Measurements from ENCODE around the gene RC3H1. TPM values are rescaled to one million over a fixed set of nuclear protein-coding genes. Genes with fewer than 3 reads are reported as not detected.

RC3H1 gene
- total RNA-seq, 1 experiment from 2014 or later: 29.2 TPM

- no peaks in the 10 kb centered on the region for H3K9me3 ChIP-seq
- H3K4me1 Mint-ChIP-seq (ENCODE audit: low read depth, unreplicated experiment): no peaks in the 10 kb centered on the region
- H3K36me3 ChIP-seq (ENCODE audit: control insufficient read depth, insufficient read depth, low read length): no peaks in the 10 kb centered on the region; the same call in 1 of the 2 replicates
- H3K4me3 ChIP-seq (ENCODE audit: low read depth, low read length): no peak overlapping the region
- CTCF ChIA-PET: no interaction called here
- H3K4me1 ChIP-seq: no peaks in the 10 kb centered on the region
- H3K9me3 Mint-ChIP-seq (ENCODE audit: unreplicated experiment): no peaks in the 10 kb centered on the region
- H3K27me3 ChIP-seq (replicated peaks; ENCODE audit: control insufficient read depth, insufficient read depth, low read length): no peaks in the 10 kb centered on the region
- H3K36me3 Mint-ChIP-seq (ENCODE audit: insufficient read depth, unreplicated experiment): peaks cover 68% of the 10 kb centered on the region
- intact Hi-C loops (cut with micrococcal nuclease; ENCODE audit: unreplicated experiment): no loop called here
- POLR2A ChIA-PET: no interaction called here
- no TSS peak for BruUV-seq (replicated peaks)
- TF ChIP-seq CTCF (IDR thresholded peaks at IDR 0.05; ENCODE audit: insufficient read depth in 1 of 2, low read depth in 1 of 2, low read length in 1 of 2, severe bottlenecking in 1 of 2, unreplicated experiment in 1 of 2): no peak
- no peaks in the 10 kb centered on the region for H3K27me3 Mint-ChIP-seq (ENCODE audit: insufficient read depth, unreplicated experiment)
- no peak overlapping the region for H3K4me3 Mint-ChIP-seq (ENCODE audit: unreplicated experiment)
- H3K27ac Mint-ChIP-seq (ENCODE audit: unreplicated experiment): no peak overlapping the region
- no peak for DNase-seq
These were observed 58.7 kb downstream of the RC3H1 start for GRCh38 chr1:173963477-173963876.

GRCh38 chr1:173960625-173961024, 61.5 kb downstream of the RC3H1 start:
- no peaks in the 10 kb centered on the region; the same call in 1 of the 2 replicates for H3K36me3 ChIP-seq (ENCODE audit: control insufficient read depth, insufficient read depth, low read length)

GRCh38 chr1:173954179-173954578, 68.0 kb downstream of the RC3H1 start:
- no peak for TF ChIP-seq CTCF (IDR thresholded peaks at IDR 0.05; ENCODE audit: insufficient read depth in 1 of 2, low read depth in 1 of 2, low read length in 1 of 2, severe bottlenecking in 1 of 2, unreplicated experiment in 1 of 2)
- H3K36me3 ChIP-seq (ENCODE audit: control insufficient read depth, insufficient read depth, low read length): no peaks in the 10 kb centered on the region
- H3K9me3 ChIP-seq: no peaks in the 10 kb centered on the region
- H3K4me1 ChIP-seq: no peaks in the 10 kb centered on the region
- BruUV-seq (replicated peaks): no TSS peak
- no peak overlapping the region for H3K4me3 Mint-ChIP-seq (ENCODE audit: unreplicated experiment)
- no peaks in the 10 kb centered on the region for H3K27me3 Mint-ChIP-seq (ENCODE audit: insufficient read depth, unreplicated experiment)
- H3K27ac Mint-ChIP-seq (ENCODE audit: unreplicated experiment): no peak overlapping the region
- no peaks in the 10 kb centered on the region for H3K9me3 Mint-ChIP-seq (ENCODE audit: unreplicated experiment)
- peaks cover 60% of the 10 kb centered on the region for H3K36me3 Mint-ChIP-seq (ENCODE audit: insufficient read depth, unreplicated experiment)
- POLR2A ChIA-PET: no interaction called here
- H3K4me3 ChIP-seq (ENCODE audit: low read depth, low read length): no peak overlapping the region
- no peaks in the 10 kb centered on the region for H3K4me1 Mint-ChIP-seq (ENCODE audit: low read depth, unreplicated experiment)
- H3K27me3 ChIP-seq (replicated peaks; ENCODE audit: control insufficient read depth, insufficient read depth, low read length): no peaks in the 10 kb centered on the region
- CTCF ChIA-PET: no interaction called here
- intact Hi-C loops (cut with micrococcal nuclease; ENCODE audit: unreplicated experiment): no loop called here
- no peak for DNase-seq

More at GRCh38 chr1:173960625-173961024, 61.5 kb downstream of the RC3H1 start:
- Histone ChIP-seq H3K4me1 (no peaks in the 10 kb centered on the region), H3K27me3 (replicated peaks; ENCODE audit: control insufficient read depth, insufficient read depth, low read length) (no peaks in the 10 kb centered on the region), H3K4me3 (ENCODE audit: low read depth, low read length) (no peak overlapping the region), H3K9me3 (no peaks in the 10 kb centered on the region)
- H3K9me3 Mint-ChIP-seq (ENCODE audit: unreplicated experiment): no peaks in the 10 kb centered on the region
- peaks cover 66% of the 10 kb centered on the region for H3K36me3 Mint-ChIP-seq (ENCODE audit: insufficient read depth, unreplicated experiment)
- intact Hi-C loops (cut with micrococcal nuclease; ENCODE audit: unreplicated experiment): no loop called here
- ChIA-PET POLR2A (no interaction called here), CTCF (no interaction called here)
- DNase-seq: no peak
- no peak overlapping the region for H3K27ac Mint-ChIP-seq (ENCODE audit: unreplicated experiment)
- BruUV-seq (replicated peaks): no TSS peak
- TF ChIP-seq CTCF (IDR thresholded peaks at IDR 0.05; ENCODE audit: insufficient read depth in 1 of 2, low read depth in 1 of 2, low read length in 1 of 2, severe bottlenecking in 1 of 2, unreplicated experiment in 1 of 2): no peak
- H3K4me3 Mint-ChIP-seq (ENCODE audit: unreplicated experiment): no peak overlapping the region
- H3K4me1 Mint-ChIP-seq (ENCODE audit: low read depth, unreplicated experiment): no peaks in the 10 kb centered on the region
- H3K27me3 Mint-ChIP-seq (ENCODE audit: insufficient read depth, unreplicated experiment): no peaks in the 10 kb centered on the region
